Retinal pigment epithelial cell (primary cell): ENCODE results near the gene SORBS1.

ENCODE experiments used
- DNase-seq: peaks from one replicate; pipeline ENCODE4 v3.0.0-alpha.2; 2010; ENCODE audit warnings: low read depth
- H3K4me3 ChIP-seq: 2 replicates; pipeline ENCODE4 v1.5.1; 2011; ENCODE audit warnings: mild to moderate bottlenecking, low read length, control low read depth, moderate library complexity
- TF ChIP-seq, protein P1 (sequence below): conservative IDR thresholded peaks from 2 replicates; pipeline ENCODE4 v1.5.1; 2011; ENCODE audit warnings: low read depth, low read length, control low read depth, inconsistent platforms

Gene SORBS1

DNA sequence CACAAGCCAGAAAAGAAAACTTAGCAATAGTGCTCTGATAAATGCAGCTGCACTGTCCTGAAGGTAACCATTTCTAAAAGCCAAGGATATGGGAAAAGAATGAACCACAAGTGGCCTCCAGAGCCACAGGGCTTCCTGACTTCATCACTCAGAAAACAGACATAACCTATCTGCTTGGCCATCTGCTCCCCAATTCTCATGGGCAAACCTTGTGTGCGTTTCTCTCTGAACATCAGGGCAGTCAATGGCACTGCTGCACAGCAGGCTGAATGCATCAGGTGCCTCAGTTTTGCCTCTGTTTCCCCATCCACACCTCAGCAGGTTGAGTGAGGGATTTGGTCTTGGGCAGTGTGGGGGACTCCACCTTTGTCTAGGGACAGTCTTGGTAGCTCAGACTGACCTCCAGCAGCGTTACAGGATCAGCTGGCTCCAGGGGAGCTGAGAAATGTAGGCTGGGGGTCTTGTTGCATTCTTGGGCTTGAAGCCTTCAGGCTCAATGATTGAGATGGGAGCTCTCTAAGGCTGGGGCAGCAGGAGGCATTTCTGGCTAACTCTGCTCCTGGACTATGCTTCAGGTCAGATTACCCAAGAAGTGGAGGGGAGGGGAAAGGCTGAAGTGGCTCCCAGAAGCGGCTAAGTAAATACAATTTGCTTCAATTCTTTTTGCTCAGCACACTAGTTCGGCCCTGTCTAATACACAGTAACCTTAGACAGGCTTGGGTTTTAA lies 246.8 kb downstream of the SORBS1 start:
- TF ChIP-seq, protein P1, sequence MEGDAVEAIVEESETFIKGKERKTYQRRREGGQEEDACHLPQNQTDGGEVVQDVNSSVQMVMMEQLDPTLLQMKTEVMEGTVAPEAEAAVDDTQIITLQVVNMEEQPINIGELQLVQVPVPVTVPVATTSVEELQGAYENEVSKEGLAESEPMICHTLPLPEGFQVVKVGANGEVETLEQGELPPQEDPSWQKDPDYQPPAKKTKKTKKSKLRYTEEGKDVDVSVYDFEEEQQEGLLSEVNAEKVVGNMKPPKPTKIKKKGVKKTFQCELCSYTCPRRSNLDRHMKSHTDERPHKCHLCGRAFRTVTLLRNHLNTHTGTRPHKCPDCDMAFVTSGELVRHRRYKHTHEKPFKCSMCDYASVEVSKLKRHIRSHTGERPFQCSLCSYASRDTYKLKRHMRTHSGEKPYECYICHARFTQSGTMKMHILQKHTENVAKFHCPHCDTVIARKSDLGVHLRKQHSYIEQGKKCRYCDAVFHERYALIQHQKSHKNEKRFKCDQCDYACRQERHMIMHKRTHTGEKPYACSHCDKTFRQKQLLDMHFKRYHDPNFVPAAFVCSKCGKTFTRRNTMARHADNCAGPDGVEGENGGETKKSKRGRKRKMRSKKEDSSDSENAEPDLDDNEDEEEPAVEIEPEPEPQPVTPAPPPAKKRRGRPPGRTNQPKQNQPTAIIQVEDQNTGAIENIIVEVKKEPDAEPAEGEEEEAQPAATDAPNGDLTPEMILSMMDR, result no peak
- DNase-seq, result no peak
- no peak overlapping the region for H3K4me3 ChIP-seq

DNA sequence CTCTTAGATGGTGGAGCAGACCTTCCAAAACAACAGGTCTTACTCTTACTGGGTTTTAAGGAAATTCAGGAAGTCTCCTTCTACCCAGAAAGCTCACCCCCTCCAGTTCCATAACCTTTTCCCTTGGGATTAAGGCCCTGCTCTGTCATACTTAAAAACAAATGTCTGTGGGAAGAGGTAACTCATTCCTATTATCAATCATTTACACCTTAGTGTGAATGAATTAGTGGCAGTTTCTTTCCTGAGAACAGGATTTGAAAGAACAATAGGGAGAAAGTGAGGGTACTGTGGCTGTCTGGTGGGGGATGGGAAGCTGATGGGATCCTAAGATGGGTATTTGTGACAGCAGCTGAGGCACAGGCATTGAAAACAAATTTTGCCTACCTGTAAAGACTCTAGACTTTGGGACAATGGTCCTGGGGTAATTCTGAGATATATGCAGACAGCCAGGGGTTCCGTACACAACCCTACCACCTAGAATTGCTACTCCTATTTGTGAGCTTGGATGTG lies 248.1 kb downstream of the SORBS1 start:
- no peak for DNase-seq
- no peak overlapping the region for H3K4me3 ChIP-seq
- TF ChIP-seq, protein P1, result no peak

GRCh38 chr10:95312257-95312656 lies 248.9 kb downstream of the SORBS1 start:
- DNase-seq, result no peak
- TF ChIP-seq, protein P1, result no peak
- no peak overlapping the region for H3K4me3 ChIP-seq

GRCh38 chr10:95309958-95310357 lies 251.2 kb downstream of the SORBS1 start:
- TF ChIP-seq, protein P1, result no peak
- DNase-seq, result no peak
- H3K4me3 ChIP-seq, result no peak overlapping the region

DNA sequence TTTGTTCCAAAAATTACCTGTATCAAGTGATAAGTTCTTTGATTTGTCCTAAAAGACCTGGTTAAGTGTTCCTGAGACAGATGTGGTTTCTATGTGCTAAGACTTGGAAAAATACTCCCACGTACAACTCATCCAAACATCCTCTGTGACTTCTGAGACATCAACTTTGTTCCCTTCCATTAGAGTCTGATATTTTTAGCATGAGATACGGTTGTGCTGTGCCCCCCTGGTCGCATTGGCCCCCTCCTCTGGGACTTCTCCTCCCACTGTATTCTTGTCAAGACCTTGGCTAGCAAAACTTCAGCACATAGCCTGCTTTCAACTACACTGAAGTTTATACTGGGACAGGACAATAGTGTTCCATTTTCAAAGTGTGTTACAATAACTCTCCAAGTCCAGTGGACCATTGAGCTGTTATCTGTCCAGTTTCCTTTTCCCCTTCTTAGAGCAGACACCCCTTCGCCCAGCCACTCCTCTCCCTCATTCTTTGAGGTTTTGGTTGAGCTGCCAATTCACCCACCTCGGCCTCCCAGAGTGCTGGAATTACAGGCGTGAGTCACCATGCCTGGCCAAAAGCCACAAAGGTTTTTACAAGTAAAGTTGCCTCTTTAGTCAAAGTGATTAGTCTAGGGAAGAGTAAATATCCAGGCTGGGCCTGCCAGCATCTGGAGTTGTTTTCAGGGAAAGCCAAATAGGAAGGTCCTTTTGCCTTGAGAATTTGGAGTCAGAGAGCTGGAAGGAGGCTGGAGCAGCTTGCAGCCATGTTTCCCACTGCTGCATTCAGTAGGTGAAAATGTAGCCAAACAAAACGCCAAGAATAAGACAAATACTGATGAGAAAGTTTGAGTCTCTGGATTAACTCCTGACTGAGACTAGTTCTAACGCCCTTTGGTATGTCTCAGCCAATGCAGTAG lies 252.5 kb downstream of the SORBS1 start:
- peak; percentile 87 for DNase-seq
- TF ChIP-seq, protein P1, result no peak
- H3K4me3 ChIP-seq, result no peak overlapping the region

- H3K4me3 ChIP-seq, result no peak overlapping the region
- no peak for DNase-seq
- TF ChIP-seq, protein P1, result no peak
Measured at GRCh38 chr10:95306851-95307250, 254.3 kb downstream of the SORBS1 start.

DNA sequence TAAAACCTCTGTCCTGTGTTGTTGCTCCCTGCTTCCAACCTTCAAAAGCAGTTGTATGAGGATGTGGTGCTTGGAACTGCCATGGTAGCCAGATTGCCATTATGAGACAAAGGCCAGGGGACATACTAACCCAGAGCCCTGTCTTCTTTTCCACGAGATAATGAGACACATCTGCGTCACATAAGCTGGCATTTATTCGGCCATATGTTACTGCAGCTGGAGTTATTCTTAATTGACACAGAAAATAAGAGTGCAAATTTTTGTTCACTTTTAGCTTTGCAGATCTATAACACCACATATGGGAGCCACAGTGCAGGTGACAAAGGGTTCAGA lies 254.9 kb downstream of the SORBS1 start:
- H3K4me3 ChIP-seq, result no peak overlapping the region
- TF ChIP-seq, protein P1, result no peak
- no peak for DNase-seq
